K562 (cell line): ENCODE measurements around the gene CCDC117. TPM values are rescaled to one million over a fixed set of nuclear protein-coding genes. Genes with fewer than 3 reads are reported as not detected.

ENCODE experiments used
- ATAC-seq: fragments of 200-7000 bp; cut with Tn5 transposase; 3 replicates; pipeline ENCODE4 v1.9.1; 2020; ENCODE audit warnings: moderate library complexity
- BruUV-seq: library from RNA; stranded (reverse); fragments of 400-500 nt; replicated peaks from 2 replicates; lab custom pipeline; 2021; lab: Mats Ljungman, UMichigan
- CTCF ChIA-PET: fragments of 300-600 bp; formaldehyde crosslinking; extraction: SDS; loops from one replicate; lab custom pipeline; 2021; ENCODE audit warnings: low intra/inter-chr PET ratio; lab: Yijun Ruan, JAX
- POLR2A ChIA-PET: fragments of 300-600, 350-650 bp; sonication (Branson Sonifier 250); formaldehyde crosslinking; extraction: SDS; loops from one replicate; lab custom pipeline; 2021; ENCODE audit warnings: antibody characterized with exemption, inconsistent platforms; lab: Yijun Ruan, JAX
- DNase-seq, 4 experiments: peaks; one replicate each; pipeline versions ENCODE4 v3.0.0 to v3.0.0-alpha.2; 2011 to 2018; ENCODE audit warnings: low spot score in 3 of 4, mixed read lengths in 3 of 4; ENCODE audit errors: extremely low read depth in 1 of 4
- FAIRE-seq: peaks from 2 replicates; lab custom pipeline; 2011; peaks lifted over from hg19 to GRCh38; lab: Jason Lieb, UNC
- H2AFZ ChIP-seq: 2 replicates; pipeline ENCODE4 v1.6.0; 2011; ENCODE audit warnings: low read depth, low read length, control low read depth, inconsistent platforms
- H3K27ac ChIP-seq: fragments of 200-600 bp; 3 replicates; pipeline ENCODE4 v1.8.0; 2011; ENCODE audit warnings: low read depth, mild to moderate bottlenecking, control low read depth, inconsistent platforms, low read length, moderate library complexity, mixed read lengths; ENCODE audit errors: extremely low read depth
- H3K27me3 ChIP-seq, 2 experiments: fragments of 300-600 bp in 1 of 2; 2 replicates in 1 of 2; 3 replicates in 1 of 2; pipeline versions ENCODE4 v1.6.0 to v1.8.0; 2011; ENCODE audit warnings: inconsistent platforms in 2 of 2, low read length in 2 of 2, mild to moderate bottlenecking in 1 of 2, mixed read lengths in 1 of 2, moderate library complexity in 1 of 2; ENCODE audit not compliant: control insufficient read depth in 2 of 2, insufficient read depth in 2 of 2
- H3K36me3 ChIP-seq: fragments of 300-600 bp; 3 replicates; pipeline ENCODE4 v1.8.0; 2011; ENCODE audit warnings: mild to moderate bottlenecking, low read length, inconsistent platforms; ENCODE audit not compliant: control insufficient read depth, insufficient read depth
- H3K4me1 ChIP-seq, 2 experiments: fragments of 200-600 bp in 1 of 2; replicated peaks in 1 of 2; 2 replicates in 1 of 2; 3 replicates in 1 of 2; pipeline versions ENCODE4 v1.5.1 to v1.8.0; 2011; ENCODE audit warnings: inconsistent platforms in 2 of 2, low read length in 2 of 2, mild to moderate bottlenecking in 1 of 2, mixed read lengths in 1 of 2, moderate library complexity in 1 of 2; ENCODE audit not compliant: control insufficient read depth in 2 of 2, insufficient read depth in 2 of 2
- H3K4me2 ChIP-seq: 2 replicates; pipeline ENCODE4 v1.6.1; 2011; ENCODE audit warnings: low read length, control low read depth, inconsistent platforms, mixed read lengths; ENCODE audit not compliant: insufficient read depth
- H3K4me3 ChIP-seq: fragments of 200-600 bp; sonication (generic), shearing (Covaris generic); 2 replicates; pipeline ENCODE4 v1.5.1; 2016; ENCODE audit warnings: control low read depth, inconsistent platforms
- H3K79me2 ChIP-seq: fragments of 200-600 bp; 3 replicates; pipeline ENCODE4 v1.8.0; 2011; ENCODE audit warnings: low read length, inconsistent platforms; ENCODE audit not compliant: control insufficient read depth, insufficient read depth
- H3K9ac ChIP-seq, 2 experiments: 2 replicates each; pipeline versions ENCODE4 v1.6.0 to v1.6.1; 2011; ENCODE audit warnings: low read depth in 2 of 2, low read length in 2 of 2, control low read depth in 1 of 2, inconsistent platforms in 1 of 2, mild to moderate bottlenecking in 1 of 2, mixed read lengths in 1 of 2; ENCODE audit not compliant: insufficient read depth in 1 of 2
- H3K9me1 ChIP-seq: one replicate; pipeline ENCODE4 v1.6.0; 2011; ENCODE audit warnings: inconsistent platforms, mild to moderate bottlenecking, low read length, moderate library complexity; ENCODE audit not compliant: control insufficient read depth, insufficient read depth
- H3K9me3 ChIP-seq: replicated peaks from 2 replicates; pipeline ENCODE4 v1.5.1; 2011; ENCODE audit warnings: low read depth, low read length, inconsistent platforms; ENCODE audit not compliant: control insufficient read depth, insufficient read depth
- H4K20me1 ChIP-seq: replicated peaks from 2 replicates; pipeline ENCODE4 v1.6.1; 2011; ENCODE audit warnings: low read length, inconsistent platforms, mixed read lengths; ENCODE audit not compliant: control insufficient read depth, insufficient read depth
- CBFA2T2 ChIP-seq: fragments of 450-650 bp; conservative IDR thresholded peaks from 2 replicates; pipeline ENCODE4 v1.6.1; 2017; ENCODE audit warnings: mild to moderate bottlenecking
- CBX1 ChIP-seq: sonication (generic); IDR thresholded peaks from 2 replicates; pipeline ENCODE4 v1.6.1; 2016; ENCODE audit warnings: antibody characterized with exemption, low read depth, mild to moderate bottlenecking
- DMBX1 ChIP-seq: fragments of 250-450 bp; sonication (Bioruptor Pico); IDR thresholded peaks from 2 replicates; pipeline ENCODE4 v1.8.0; 2022; ENCODE audit warnings: inconsistent platforms, mild to moderate bottlenecking, moderate library complexity, borderline replicate concordance
- DPF2 ChIP-seq: fragments of 450-650 bp; IDR thresholded peaks from 2 replicates; pipeline ENCODE4 v1.6.1; 2016
- ETV1 ChIP-seq: fragments of 450-650 bp; conservative IDR thresholded peaks from 2 replicates; pipeline ENCODE4 v1.6.1; 2016; ENCODE audit warnings: missing genetic modification characterization, control low read depth, low read depth, missing compliant biosample characterization
- IFI16 ChIP-seq: fragments of 250-450 bp; sonication (Bioruptor Pico); IDR thresholded peaks from 2 replicates; pipeline ENCODE4 v2.1.2; 2022; ENCODE audit warnings: mild to moderate bottlenecking, inconsistent platforms
- MCM3 ChIP-seq: fragments of 450-650 bp; IDR thresholded peaks from 2 replicates; pipeline ENCODE4 v1.6.1; 2016
- MCM7 ChIP-seq, 2 experiments: fragments of 450-650 bp; IDR thresholded peaks; 2 replicates each; pipeline ENCODE4 v1.6.1; 2016 to 2018
- POLR2A ChIP-seq: fragments of 450-650 bp; conservative IDR thresholded peaks from 2 replicates; pipeline ENCODE4 v1.6.1; 2016
- POLR2AphosphoS2 ChIP-seq: IDR thresholded peaks from 2 replicates; pipeline ENCODE4 v1.6.1; 2012; ENCODE audit warnings: low read length, improper control_type of control experiment
- YBX1 ChIP-seq: fragments of 450-650 bp; IDR thresholded peaks from 2 replicates; pipeline ENCODE4 v1.7.1; 2016; ENCODE audit warnings: mild to moderate bottlenecking
- ZNF12 ChIP-seq: sonication (generic); formaldehyde crosslinking; IDR thresholded peaks from 2 replicates; pipeline ENCODE4 v1.4.0; 2020; ENCODE audit warnings: mild to moderate bottlenecking, missing genetic modification reagents
- ZNF436 ChIP-seq: fragments of 250-450, 450-650 bp; sonication (Bioruptor Pico); formaldehyde crosslinking; IDR thresholded peaks from 2 replicates; pipeline ENCODE4 v1.7.0; 2020; ENCODE audit warnings: mild to moderate bottlenecking
- ZNF780A ChIP-seq: fragments of 250-450 bp; sonication (Bioruptor Pico); IDR thresholded peaks from 2 replicates; pipeline ENCODE4 v1.5.0; 2021; ENCODE audit warnings: mild to moderate bottlenecking
- ZNF785 ChIP-seq: fragments of 250-450 bp; sonication (Bioruptor Pico); IDR thresholded peaks from 2 replicates; pipeline ENCODE4 v1.4.0; 2020; ENCODE audit warnings: mild to moderate bottlenecking
- WGBS: fragments of 100-300 bp; shearing (Covaris generic); methylation state at CpG from one replicate; pipeline ENCODE4 v1.1.6; 2016; ENCODE audit warnings: low coverage, mixed read lengths; ENCODE audit not compliant: insufficient coverage; ENCODE audit errors: missing lambda C conversion rate; 5-methylcytosine and 5-hydroxymethylcytosine counted together
- in situ Hi-C: fragments of 300-500 bp; cut with MboI; formaldehyde crosslinking; loops from 4 replicates; pipeline ENCODE4 v1.15.0; 2018; ENCODE audit warnings: inconsistent platforms, mixed read lengths
- intact Hi-C: fragments of 100-400 bp; cut with micrococcal nuclease; formaldehyde crosslinking; loops from 2 replicates; pipeline ENCODE4 v1.14.2; 2022
- polyA plus RNA-seq, 8 experiments: library from polyadenylated mRNA; depleted of rRNA in 4 of 8; stranded (reverse) in 5 of 8; unstranded in 3 of 8; fragments of >200 nt; fragmentation: Nextera tagmentation in 2 of 8; fragmentation: Illumina TruSeq in 1 of 8; extraction: Ambion mirVana in 2 of 8; extraction: Trizol in 1 of 8; gene quantifications; 2 replicates each; pipeline versions ENCODE4 v1.2.1 to v1.2.3, GENCODE V29; 2011 to 2014; ENCODE audit warnings: inconsistent platforms in 1 of 8, missing spikeins in 1 of 8
- total RNA-seq, 7 experiments: library from RNA; depleted of rRNA in 6 of 7; stranded (reverse); fragments of >200 nt in 6 of 7; fragmentation: Illumina TruSeq in 2 of 7; extraction: Trizol in 2 of 7; gene quantifications; 2 replicates each; pipeline versions ENCODE4 v1.2.1 to v1.2.3, GENCODE V29; 2011 to 2021; ENCODE audit warnings: low replicate concordance in 1 of 7
- TF ChIP-seq, protein P1 (sequence below): fragments of 250-450 bp; sonication (Bioruptor Pico); IDR thresholded peaks from 2 replicates; pipeline ENCODE4 v1.6.1; 2021; ENCODE audit warnings: mild to moderate bottlenecking

The CCDC117 gene
- total and polyA plus RNA-seq, 9 of the 15 experiments (the other 6 are each of a cell fraction or from before 2014, with no cell fraction given), result 5.7 to 23.3 (median 15.8) TPM

GRCh38 chr22:28788601-28789000, 16.1 kb downstream of the CCDC117 start (continued):
- TF ChIP-seq, protein P1, sequence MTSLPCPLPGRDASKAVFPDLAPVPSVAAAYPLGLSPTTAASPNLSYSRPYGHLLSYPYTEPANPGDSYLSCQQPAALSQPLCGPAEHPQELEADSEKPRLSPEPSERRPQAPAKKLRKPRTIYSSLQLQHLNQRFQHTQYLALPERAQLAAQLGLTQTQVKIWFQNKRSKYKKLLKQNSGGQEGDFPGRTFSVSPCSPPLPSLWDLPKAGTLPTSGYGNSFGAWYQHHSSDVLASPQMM (CRISPR knock-in tag), result no peak

DNA sequence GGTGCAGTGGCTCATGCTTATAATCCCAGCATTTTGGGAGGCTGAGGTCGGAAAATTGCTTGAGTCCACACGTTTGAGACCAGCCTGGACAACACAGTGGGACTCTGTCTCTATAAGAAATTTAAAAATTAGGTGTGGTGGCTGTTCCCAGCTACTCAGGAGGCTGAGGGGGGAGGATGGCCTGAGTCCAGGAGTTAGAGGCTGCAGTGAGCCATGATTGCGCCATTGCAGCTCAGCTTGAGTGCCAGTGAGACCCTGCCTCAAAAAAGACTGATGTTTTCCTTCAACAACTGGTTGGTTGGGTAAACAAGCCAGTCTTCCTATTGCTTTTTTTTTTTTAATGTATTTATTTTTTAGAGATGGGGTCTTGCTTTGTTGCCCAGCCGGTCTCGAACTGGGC, 18.6 kb downstream of the CCDC117 start:
- Histone ChIP-seq H4K20me1 (peaks cover 22% of the 10 kb centered on the region), H3K9ac (no peak overlapping the region), H2AFZ (no peak overlapping the region), H3K9me3 (no peaks in the 10 kb centered on the region), H3K9me1 (peaks cover 4% of the 10 kb centered on the region), H3K4me1 (peaks cover 0 to 5% of the 10 kb centered on the region in 2 experiments; a peak in 2 of 5 replicates), H3K79me2 (peaks cover 13% of the 10 kb centered on the region; the same call in 1 of the 3 replicates), H3K36me3 (peaks cover 37% of the 10 kb centered on the region), H3K27me3 (no peaks in the 10 kb centered on the region), H3K4me3 (no peak overlapping the region), H3K4me2 (no peak overlapping the region), H3K27ac (no peak overlapping the region)
- BruUV-seq, result no TSS peak
- FAIRE-seq, result no peak
- intact Hi-C loops, result loop anchor here (5.0 kb wide), 1 partner anchor 36 kb away; no protein-coding TSS in a partner anchor
- in situ Hi-C loops, result no loop called here
- no peak for DNase-seq
- POLR2A ChIA-PET, result interaction anchor here (0.9 to 9.4 kb wide), 2 partner anchors 7 to 19 kb away, joined by 4 to 109 read pairs; partner anchors contain the start of genes CCDC117 and XBP1
- no peak for ATAC-seq
- 60% methylated on average over 4 of the region's 5 CpGs for WGBS
- CTCF ChIA-PET, result interaction anchor here (1.0 kb wide), 1 partner anchor 38 kb away, joined by 3 read pairs; no protein-coding TSS in a partner anchor
- TF ChIP-seq ZNF780A (CRISPR knock-in tag) (no peak), POLR2AphosphoS2 (no peak), CBX1 (no peak), YBX1 (no peak), ZNF436 (CRISPR knock-in tag) (no peak), DPF2 (no peak), MCM3 (no peak), ZNF12 (CRISPR knock-in tag) (no peak), DMBX1 (no peak), MCM7 (IDR thresholded peaks at IDR 0.05) (no peak), ZNF785 (CRISPR knock-in tag) (no peak), IFI16 (no peak), CBFA2T2 (no peak), POLR2A (no peak), ETV1 (tag) (no peak)
